SK-N-DZ (cell line): Measurements from ENCODE around the gene CIBAR2.
A peak's percentile ranks its signal among the peaks of the same experiment; 100 is the strongest.
"Not testable (repeated sequence)": the region's sequence is repeated elsewhere in the genome, so short reads cannot be mapped to it uniquely, and the experiment has no call there.

ENCODE experiments used
- DNase-seq: peaks from one replicate; pipeline ENCODE4 v3.0.0-alpha.2; 2015; ENCODE audit warnings: low spot score

Gene CIBAR2

GRCh38 chr16:85062845-85063244 is 49.4 kb downstream of the CIBAR2 start:
- DNase-seq: no peak

GRCh38 chr16:85062323-85062722 is 49.9 kb downstream of the CIBAR2 start:
- DNase-seq: no peak

GRCh38 chr16:85061566-85061965 is 50.7 kb downstream of the CIBAR2 start:
- no peak for DNase-seq

GRCh38 chr16:85058909-85059308 is 53.4 kb downstream of the CIBAR2 start:
- no peak for DNase-seq

- no peak for DNase-seq
Measured at GRCh38 chr16:85057948-85058347, 54.3 kb downstream of the CIBAR2 start.

- peak; percentile 44 for DNase-seq
Measured at GRCh38 chr16:85057212-85057889, 54.9 kb downstream of the CIBAR2 start.

- peak; percentile 32 for DNase-seq
Measured at GRCh38 chr16:85056211-85056748, 56.0 kb downstream of the CIBAR2 start.

GRCh38 chr16:85055493-85056210 is 56.6 kb downstream of the CIBAR2 start:
- no peak for DNase-seq

GRCh38 chr16:85054948-85055492 is 57.3 kb downstream of the CIBAR2 start:
- DNase-seq: no peak

- DNase-seq: not testable (repeated sequence)
Measured at GRCh38 chr16:85054321-85054720, 58.0 kb downstream of the CIBAR2 start.

- no peak for DNase-seq
Measured at GRCh38 chr16:85052536-85052935, 59.7 kb downstream of the CIBAR2 start.

- DNase-seq: no peak
Measured at GRCh38 chr16:85051683-85052082, 60.6 kb downstream of the CIBAR2 start.

GRCh38 chr16:85051067-85051581 is 61.1 kb downstream of the CIBAR2 start:
- no peak for DNase-seq

- DNase-seq: no peak
Measured at GRCh38 chr16:85049706-85050305, 62.5 kb downstream of the CIBAR2 start.

- no peak for DNase-seq
Measured at GRCh38 chr16:85048921-85049562, 63.2 kb downstream of the CIBAR2 start.
